ENCODE results near the gene STAP1. TPM values are rescaled to one million over a fixed set of nuclear protein-coding genes. Genes with fewer than 3 reads are reported as not detected.

STAP1 gene
- total RNA-seq, 1 experiment from 2014 or later: not detected

- Histone ChIP-seq H3K9ac (ENCODE audit: extremely low read depth, insufficient read length, low read length) (no peak overlapping the region), H2BK5ac (ENCODE audit: insufficient read length, low read length) (no peak overlapping the region), H3K27me3 (ENCODE audit: insufficient read depth, low read length) (no peaks in the 10 kb centered on the region), H3K27ac (ENCODE audit: insufficient read length, low read depth, low read length) (no peak overlapping the region), H3T11ph (ENCODE audit: low read length) (no peak overlapping the region), H3K18ac (ENCODE audit: insufficient read length, low read depth, low read length) (no peak overlapping the region), H4K5ac (ENCODE audit: insufficient read length, low read depth, low read length) (no peak overlapping the region), H2BK120ac (ENCODE audit: low read depth, low read length, poor library complexity, severe bottlenecking) (no peak overlapping the region), H2AFZ (ENCODE audit: low read length) (no peak overlapping the region), H3K23ac (ENCODE audit: insufficient read length, low read depth, low read length) (no peak overlapping the region), H2BK15ac (ENCODE audit: low read depth, low read length) (no peak overlapping the region), H2BK20ac (ENCODE audit: low read depth, low read length, poor library complexity, severe bottlenecking) (no peak overlapping the region), H3K9me3 (ENCODE audit: control insufficient read depth, low read depth, low read length) (no peaks in the 10 kb centered on the region), H4K8ac (replicated peaks; ENCODE audit: insufficient read length, low read depth, low read length) (no peak overlapping the region), H3K14ac (ENCODE audit: insufficient read depth, low read length) (no peak overlapping the region), H3K79me1 (ENCODE audit: insufficient read depth, low read depth, low read length, poor library complexity, severe bottlenecking) (peaks cover 2% of the 10 kb centered on the region), H4K91ac (ENCODE audit: insufficient read length, low read depth, low read length) (no peak overlapping the region), H3K4me2 (ENCODE audit: insufficient read depth, insufficient read length, low read length) (no peak overlapping the region), H2BK12ac (ENCODE audit: insufficient read length, low read depth, low read length) (no peak overlapping the region), H3K56ac (ENCODE audit: insufficient read length, low read depth, low read length) (no peak overlapping the region), H4K20me1 (ENCODE audit: control insufficient read depth, insufficient read depth, insufficient read length) (no peaks in the 10 kb centered on the region), H3K79me2 (ENCODE audit: insufficient read depth, low read length) (no peaks in the 10 kb centered on the region), H2AK5ac (ENCODE audit: insufficient read length, low read length) (no peak overlapping the region), H3K23me2 (ENCODE audit: insufficient read length, low read depth, low read length, poor library complexity, severe bottlenecking) (no peaks in the 10 kb centered on the region), H3K4me1 (ENCODE audit: insufficient read depth, low read length) (no peaks in the 10 kb centered on the region), H3K4ac (ENCODE audit: low read depth, low read length) (no peak overlapping the region)
- no peak for TF ChIP-seq CTCF (conservative IDR thresholded peaks at IDR 0.05)
- Mint-ChIP-seq H3K4me1 (peaks cover 2 to 5% of the 10 kb centered on the region in 2 experiments; a peak in 3 of 4 replicates), H3K36me3 (ENCODE audit: insufficient read depth in 1 of 3, low read depth in 3 of 3) (peaks cover 36 to 63% (median 62%) of the 10 kb centered on the region in 3 experiments), H3K9me3 (peaks cover 3 to 6% of the 10 kb centered on the region in 2 experiments; a peak in 1 of 5 replicates), H3K27ac (no peak overlapping the region), H3K4me3 (no peak overlapping the region), H3K27me3 (ENCODE audit: low read depth) (no peaks in the 10 kb centered on the region)
- no CpG with 5 or more reads among the region's 3 CpGs for WGBS (ENCODE audit: extremely low coverage, insufficient read length, low lambda C conversion rate)
- DNase-seq: no peak
Observed at GRCh38 chr4:67533112-67533511, 25.4 kb upstream of the STAP1 start.
